OCI-LY1 (cell line): Measurements from ENCODE around the gene PRRX1.

Experiments used
- H2AFZ ChIP-seq: fragments of 200-600 bp; sonication (generic), shearing (Covaris generic); 2 replicates; pipeline ENCODE4 v1.6.0; 2014; ENCODE audit warnings: antibody characterized with exemption, mild to moderate bottlenecking, low read length
- H3F3A ChIP-seq: fragments of 200-600 bp; sonication (generic), shearing (Covaris generic); 2 replicates; pipeline ENCODE4 v1.6.0; 2014; ENCODE audit warnings: mild to moderate bottlenecking, antibody characterized with exemption, low read length, moderate library complexity; ENCODE audit not compliant: insufficient read depth
- H3K27ac ChIP-seq: fragments of 200-600 bp; sonication (generic); 2 replicates; pipeline ENCODE4 v1.5.1; 2014; ENCODE audit warnings: low read length, mixed run types, mild to moderate bottlenecking, low read depth; ENCODE audit not compliant: poor library complexity, severe bottlenecking
- H3K27me3 ChIP-seq: fragments of 200-600 bp; sonication (generic); 2 replicates; pipeline ENCODE4 v1.6.0; 2014; ENCODE audit warnings: antibody characterized with exemption, mild to moderate bottlenecking, low read length, moderate library complexity; ENCODE audit not compliant: insufficient read depth
- H3K36me3 ChIP-seq: fragments of 200-600 bp; sonication (generic); 2 replicates; pipeline ENCODE4 v1.6.1; 2014; ENCODE audit warnings: mild to moderate bottlenecking, antibody characterized with exemption, low read length, moderate library complexity, mixed read lengths; ENCODE audit not compliant: insufficient read depth
- H3K4me1 ChIP-seq: fragments of 200-600 bp; sonication (generic); 2 replicates; pipeline ENCODE4 v1.5.1; 2014; ENCODE audit warnings: mild to moderate bottlenecking, low read length, moderate library complexity; ENCODE audit not compliant: insufficient read depth, severe bottlenecking
- H3K4me2 ChIP-seq: fragments of 200-600 bp; sonication (generic), shearing (Covaris generic); 2 replicates; pipeline ENCODE4 v1.6.1; 2014; ENCODE audit warnings: low read length
- H3K4me3 ChIP-seq: fragments of 200-600 bp; sonication (generic); 2 replicates; pipeline ENCODE4 v1.5.1; 2014; ENCODE audit warnings: low read length, low read depth, mild to moderate bottlenecking, mixed read lengths; ENCODE audit not compliant: poor library complexity, severe bottlenecking
- H3K79me2 ChIP-seq: fragments of 200-600 bp; shearing (Covaris generic); 2 replicates; pipeline ENCODE4 v1.6.1; 2016; ENCODE audit warnings: mixed run types, low read length, mixed read lengths; ENCODE audit not compliant: insufficient read depth
- H3K9ac ChIP-seq: fragments of 200-600 bp; sonication (generic), shearing (Covaris generic); 2 replicates; pipeline ENCODE4 v1.6.1; 2014; ENCODE audit warnings: mild to moderate bottlenecking, low read length, mixed read lengths
- H3K9me2 ChIP-seq: fragments of 200-600 bp; sonication (generic), shearing (Covaris generic); 2 replicates; pipeline ENCODE4 v1.6.1; 2014; ENCODE audit warnings: low read depth, mild to moderate bottlenecking, low read length, mixed read lengths
- H3K9me3 ChIP-seq: fragments of 200-600 bp; shearing (Covaris generic); 2 replicates; pipeline ENCODE4 v1.6.1; 2014; ENCODE audit warnings: low read length, mixed read lengths
- H4K20me1 ChIP-seq: fragments of 200-600 bp; sonication (generic), shearing (Covaris generic); 2 replicates; pipeline ENCODE4 v1.6.0; 2016; ENCODE audit warnings: mild to moderate bottlenecking, low read length; ENCODE audit not compliant: insufficient read depth
- EZH2 ChIP-seq: fragments of 200-600 bp; sonication (generic), shearing (Covaris generic); IDR thresholded peaks from 2 replicates; pipeline ENCODE4 v1.8.0; 2017; ENCODE audit warnings: borderline replicate concordance, mixed run types, mild to moderate bottlenecking, antibody characterized with exemption, low read length, moderate library complexity, mixed read lengths
- TF ChIP-seq, protein P1 (sequence below): fragments of 200-600 bp; sonication (generic), shearing (Covaris generic); IDR thresholded peaks from 2 replicates; pipeline ENCODE4 v1.5.1; 2017; ENCODE audit warnings: mild to moderate bottlenecking, antibody characterized with exemption, low read length, moderate library complexity, mixed read lengths

The PRRX1 gene

DNA sequence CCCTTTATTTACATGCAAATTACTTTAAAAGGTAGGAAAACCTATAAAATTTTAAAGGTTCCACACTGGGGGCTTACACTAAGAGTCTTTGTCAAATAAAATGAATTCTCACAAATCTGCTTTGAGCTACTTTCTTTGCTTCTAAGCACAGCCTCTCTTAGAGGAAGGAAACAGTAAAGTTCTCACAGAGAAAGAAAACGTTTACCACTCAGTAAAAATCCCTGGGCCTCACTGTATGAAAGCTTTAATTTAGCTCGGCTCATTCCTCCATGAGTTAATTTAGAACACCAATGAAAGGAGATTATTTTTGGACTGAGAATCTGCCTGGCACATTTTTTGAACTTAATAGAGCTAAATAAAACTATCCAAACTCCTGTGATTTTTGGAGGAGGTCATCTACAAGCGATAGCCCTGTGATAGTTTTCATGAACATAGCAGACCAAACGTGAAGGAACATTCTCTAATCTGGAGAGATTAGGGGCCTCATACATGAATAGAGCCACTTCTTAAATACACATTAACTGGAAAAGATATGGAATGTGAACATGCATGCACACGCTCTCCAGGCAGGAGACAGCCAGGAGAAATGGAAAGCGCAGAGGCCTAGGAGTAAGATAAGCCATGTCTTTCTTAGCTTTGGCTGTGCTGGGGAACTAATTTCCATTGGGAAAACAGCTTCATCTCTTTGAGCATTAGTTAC, 32.8 kb downstream of the PRRX1 start:
- no peak overlapping the region for H3K9ac ChIP-seq
- H3K27me3 ChIP-seq, result no peaks in the 10 kb centered on the region
- H3K9me3 ChIP-seq, result no peaks in the 10 kb centered on the region
- H2AFZ ChIP-seq, result no peak overlapping the region
- H3K9me2 ChIP-seq, result no peaks in the 10 kb centered on the region
- H3K4me1 ChIP-seq, result no peaks in the 10 kb centered on the region
- H4K20me1 ChIP-seq, result no peaks in the 10 kb centered on the region
- H3K27ac ChIP-seq, result no peak overlapping the region
- no peaks in the 10 kb centered on the region for H3K79me2 ChIP-seq
- H3K4me3 ChIP-seq, result no peak overlapping the region
- no peak overlapping the region for H3K4me2 ChIP-seq
- TF ChIP-seq, protein P1, sequence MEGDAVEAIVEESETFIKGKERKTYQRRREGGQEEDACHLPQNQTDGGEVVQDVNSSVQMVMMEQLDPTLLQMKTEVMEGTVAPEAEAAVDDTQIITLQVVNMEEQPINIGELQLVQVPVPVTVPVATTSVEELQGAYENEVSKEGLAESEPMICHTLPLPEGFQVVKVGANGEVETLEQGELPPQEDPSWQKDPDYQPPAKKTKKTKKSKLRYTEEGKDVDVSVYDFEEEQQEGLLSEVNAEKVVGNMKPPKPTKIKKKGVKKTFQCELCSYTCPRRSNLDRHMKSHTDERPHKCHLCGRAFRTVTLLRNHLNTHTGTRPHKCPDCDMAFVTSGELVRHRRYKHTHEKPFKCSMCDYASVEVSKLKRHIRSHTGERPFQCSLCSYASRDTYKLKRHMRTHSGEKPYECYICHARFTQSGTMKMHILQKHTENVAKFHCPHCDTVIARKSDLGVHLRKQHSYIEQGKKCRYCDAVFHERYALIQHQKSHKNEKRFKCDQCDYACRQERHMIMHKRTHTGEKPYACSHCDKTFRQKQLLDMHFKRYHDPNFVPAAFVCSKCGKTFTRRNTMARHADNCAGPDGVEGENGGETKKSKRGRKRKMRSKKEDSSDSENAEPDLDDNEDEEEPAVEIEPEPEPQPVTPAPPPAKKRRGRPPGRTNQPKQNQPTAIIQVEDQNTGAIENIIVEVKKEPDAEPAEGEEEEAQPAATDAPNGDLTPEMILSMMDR, result no peak
- TF ChIP-seq EZH2, result no peak
- H3K36me3 ChIP-seq, result no peaks in the 10 kb centered on the region
- no peaks in the 10 kb centered on the region for H3F3A ChIP-seq

DNA sequence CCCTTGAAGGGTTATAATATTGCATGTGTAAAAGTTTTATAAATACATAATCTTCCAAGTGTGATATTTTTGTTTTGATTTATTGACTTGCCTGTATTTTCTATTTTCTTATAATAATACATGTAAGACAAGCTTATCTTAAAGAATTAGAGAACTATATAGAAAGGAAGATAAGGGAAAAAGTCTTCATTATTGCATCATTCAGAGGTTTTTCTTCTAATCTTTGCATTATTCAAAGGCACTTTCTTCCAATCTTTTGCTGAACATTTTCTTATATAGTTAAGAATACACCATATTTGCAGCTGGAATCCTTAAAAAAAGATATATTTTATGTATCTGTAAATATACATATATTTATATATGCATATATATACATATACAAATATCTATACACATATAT, 33.4 kb downstream of the PRRX1 start:
- H3K9ac ChIP-seq, result no peak overlapping the region
- H3K79me2 ChIP-seq, result no peaks in the 10 kb centered on the region

GRCh38 chr1:170698301-170699275, 34.7 kb downstream of the PRRX1 start:
- Histone ChIP-seq H3K36me3 (no peaks in the 10 kb centered on the region), H3K4me1 (no peaks in the 10 kb centered on the region), H3K9me3 (no peaks in the 10 kb centered on the region), H2AFZ (no peak overlapping the region), H3K27ac (no peak overlapping the region), H3K9me2 (no peaks in the 10 kb centered on the region), H3K4me2 (no peak overlapping the region), H3K27me3 (no peaks in the 10 kb centered on the region), H3K4me3 (no peak overlapping the region), H3F3A (no peaks in the 10 kb centered on the region), H4K20me1 (no peaks in the 10 kb centered on the region), H3K9ac (no peak overlapping the region), H3K79me2 (no peaks in the 10 kb centered on the region)
- TF ChIP-seq EZH2, result no peak
- TF ChIP-seq, protein P1, result no peak

More for the DNA sequence above, 33.4 kb downstream of the PRRX1 start:
- Histone ChIP-seq H3F3A (no peaks in the 10 kb centered on the region), H3K4me3 (no peak overlapping the region), H3K4me1 (no peaks in the 10 kb centered on the region), H3K36me3 (no peaks in the 10 kb centered on the region), H3K27ac (no peak overlapping the region), H4K20me1 (no peaks in the 10 kb centered on the region), H3K4me2 (no peak overlapping the region), H2AFZ (no peak overlapping the region), H3K27me3 (no peaks in the 10 kb centered on the region), H3K9me2 (no peaks in the 10 kb centered on the region), H3K9me3 (no peaks in the 10 kb centered on the region)
- TF ChIP-seq, protein P1, result no peak
- no peak for TF ChIP-seq EZH2
